Hepatocyte (in vitro differentiated cells): Measurements from ENCODE around the gene ZDHHC14. TPM values are rescaled to one million over a fixed set of nuclear protein-coding genes. Genes with fewer than 3 reads are reported as not detected.

Experiments
- DNase-seq: peaks from one replicate; pipeline ENCODE4 v3.0.0-alpha.2; 2016; ENCODE audit warnings: low spot score
- H2AFZ ChIP-seq: fragments of 200-600 bp; sonication (generic); 2 replicates; pipeline ENCODE4 v1.6.0; 2016; ENCODE audit warnings: antibody characterized with exemption, mild to moderate bottlenecking
- H3K27ac ChIP-seq: fragments of 200-600 bp; sonication (generic); 2 replicates; pipeline ENCODE4 v1.5.1; 2016; ENCODE audit warnings: mild to moderate bottlenecking
- H3K27me3 ChIP-seq: fragments of 200-600 bp; sonication (generic); 2 replicates; pipeline ENCODE4 v1.6.1; 2016
- H3K36me3 ChIP-seq: fragments of 200-600 bp; sonication (generic); replicated peaks from 2 replicates; pipeline ENCODE4 v1.5.1; 2016; ENCODE audit warnings: low read depth; ENCODE audit not compliant: insufficient read depth
- H3K4me1 ChIP-seq: fragments of 200-600 bp; sonication (generic); 2 replicates; pipeline ENCODE4 v1.5.1; 2016; ENCODE audit warnings: mild to moderate bottlenecking, moderate library complexity; ENCODE audit not compliant: insufficient read depth
- H3K4me2 ChIP-seq: fragments of 200-600 bp; sonication (generic); 2 replicates; pipeline ENCODE4 v1.6.0; 2016
- H3K4me3 ChIP-seq: fragments of 200-600 bp; sonication (generic); 2 replicates; pipeline ENCODE4 v1.5.1; 2016; ENCODE audit warnings: mild to moderate bottlenecking
- H3K79me2 ChIP-seq: fragments of 200-600 bp; sonication (generic); 2 replicates; pipeline ENCODE4 v1.6.0; 2017; ENCODE audit warnings: mild to moderate bottlenecking
- H3K9me2 ChIP-seq: fragments of 200-600 bp; sonication (generic); replicated peaks from 2 replicates; pipeline ENCODE4 v1.6.0; 2017; ENCODE audit warnings: mild to moderate bottlenecking; ENCODE audit not compliant: insufficient read depth
- H3K9me3 ChIP-seq: fragments of 200-600 bp; sonication (generic); 2 replicates; pipeline ENCODE4 v1.5.1; 2016; ENCODE audit warnings: low read depth, mild to moderate bottlenecking
- H4K20me1 ChIP-seq: fragments of 200-600 bp; sonication (generic); 2 replicates; pipeline ENCODE4 v1.6.0; 2016; ENCODE audit warnings: mild to moderate bottlenecking; ENCODE audit not compliant: insufficient read depth, poor library complexity, severe bottlenecking
- CTCF ChIP-seq: fragments of 200-600 bp; sonication (generic); IDR thresholded peaks from 2 replicates; pipeline ENCODE4 v1.5.1; 2016; ENCODE audit warnings: antibody characterized with exemption, mild to moderate bottlenecking; ENCODE audit not compliant: poor library complexity
- EZH2 ChIP-seq: fragments of 200-600 bp; sonication (generic); IDR thresholded peaks from 2 replicates; pipeline ENCODE4 v1.6.1; 2016; ENCODE audit warnings: antibody characterized with exemption, mild to moderate bottlenecking, borderline replicate concordance
- EZH2phosphoT487 ChIP-seq: fragments of 200-600 bp; sonication (generic); IDR thresholded peaks from one replicate; pipeline ENCODE4 v1.6.1; 2018; ENCODE audit warnings: antibody characterized with exemption, mild to moderate bottlenecking, low read depth, moderate library complexity; ENCODE audit not compliant: unreplicated experiment, severe bottlenecking
- WGBS: methylation state at CpG from one replicate; pipeline ENCODE4 v1.1.6; 2016; ENCODE audit warnings: low lambda C conversion rate; ENCODE audit errors: missing lambda C conversion rate; 5-methylcytosine and 5-hydroxymethylcytosine counted together
- polyA plus RNA-seq: library from polyadenylated mRNA; unstranded; fragments of >200 nt; fragmentation: Nextera tagmentation; extraction: Ambion mirVana; gene quantifications from 2 replicates; pipeline ENCODE4 v1.2.1, GENCODE V29; 2016
- total RNA-seq: library from RNA; depleted of rRNA; stranded (reverse); fragments of >200 nt; gene quantifications from 2 replicates; pipeline ENCODE4 v1.2.3, GENCODE V29; 2014

The ZDHHC14 gene
- total and polyA plus RNA-seq, 2 experiments from 2014 or later, result 11.8 to 25.2 TPM

GRCh38 chr6:157713451-157714152, 332.6 kb downstream of the ZDHHC14 start:
- Histone ChIP-seq H4K20me1 (no peaks in the 10 kb centered on the region), H3K27me3 (no peaks in the 10 kb centered on the region), H3K79me2 (no peaks in the 10 kb centered on the region), H3K9me3 (no peaks in the 10 kb centered on the region), H2AFZ (no peak overlapping the region), H3K9me2 (no peaks in the 10 kb centered on the region), H3K4me1 (peaks cover 19% of the 10 kb centered on the region), H3K36me3 (no peaks in the 10 kb centered on the region), H3K4me3 (no peak overlapping the region), H3K4me2 (no peak overlapping the region), H3K27ac (no peak overlapping the region)
- no peak for DNase-seq
- 97% methylated on average over 11 of the region's 12 CpGs for WGBS
- TF ChIP-seq EZH2phosphoT487 (no peak), CTCF (no peak), EZH2 (no peak)

GRCh38 chr6:157714153-157714490, 333.1 kb downstream of the ZDHHC14 start:
- H2AFZ ChIP-seq, result no peak overlapping the region
- H3K36me3 ChIP-seq, result no peaks in the 10 kb centered on the region
- TF ChIP-seq EZH2phosphoT487 (no peak), EZH2 (no peak), CTCF (no peak)

GRCh38 chr6:157715728-157716164, 334.8 kb downstream of the ZDHHC14 start:
- Histone ChIP-seq H4K20me1 (no peaks in the 10 kb centered on the region), H3K4me2 (no peak overlapping the region), H3K27ac (peak overlapping the region; percentile 67), H3K36me3 (no peaks in the 10 kb centered on the region), H3K4me1 (peaks cover 16% of the 10 kb centered on the region), H3K27me3 (no peaks in the 10 kb centered on the region), H2AFZ (no peak overlapping the region), H3K4me3 (no peak overlapping the region), H3K9me3 (no peaks in the 10 kb centered on the region), H3K79me2 (no peaks in the 10 kb centered on the region), H3K9me2 (no peaks in the 10 kb centered on the region)
- TF ChIP-seq EZH2phosphoT487 (no peak), CTCF (no peak), EZH2 (no peak)
- 62% methylated on average over 6 of the region's 6 CpGs for WGBS
- peak; percentile 70 for DNase-seq

More at GRCh38 chr6:157714153-157714490, 333.1 kb downstream of the ZDHHC14 start:
- H3K9me3 ChIP-seq, result no peaks in the 10 kb centered on the region
- H4K20me1 ChIP-seq, result no peaks in the 10 kb centered on the region
- DNase-seq, result no peak
- H3K4me2 ChIP-seq, result no peak overlapping the region
- 76% methylated on average over 1 of the region's 1 CpG for WGBS
- H3K27ac ChIP-seq, result no peak overlapping the region
- H3K79me2 ChIP-seq, result no peaks in the 10 kb centered on the region
- no peaks in the 10 kb centered on the region for H3K9me2 ChIP-seq
- H3K4me3 ChIP-seq, result no peak overlapping the region
- no peaks in the 10 kb centered on the region for H3K27me3 ChIP-seq
- peaks cover 19% of the 10 kb centered on the region for H3K4me1 ChIP-seq
